SK-N-SH (cell line): ENCODE measurements around the gene SPECC1L. TPM values are rescaled to one million over a fixed set of nuclear protein-coding genes. Genes with fewer than 3 reads are reported as not detected.

Experiments
- CTCF ChIA-PET: fragments of 300-600, 350-600 bp; formaldehyde crosslinking; extraction: SDS; loops from one replicate; lab custom pipeline; 2021; lab: Yijun Ruan, JAX
- POLR2A ChIA-PET: fragments of 350-600 bp; sonication (Branson Sonifier 250); formaldehyde crosslinking; extraction: SDS; loops from one replicate; lab custom pipeline; 2020; ENCODE audit warnings: antibody characterized with exemption, inconsistent platforms; lab: Yijun Ruan, JAX
- DNase-seq: peaks from one replicate; pipeline ENCODE4 v3.0.0; 2012
- H2AFZ ChIP-seq: fragments of 200-600 bp; sonication (generic); 2 replicates; pipeline ENCODE4 v1.8.1; 2016; ENCODE audit warnings: antibody characterized with exemption, mild to moderate bottlenecking, low read depth
- H3F3A ChIP-seq: fragments of 200-600 bp; sonication (generic); replicated peaks from 2 replicates; pipeline ENCODE3; 2016; ENCODE audit warnings: antibody characterized with exemption, mild to moderate bottlenecking; ENCODE audit not compliant: insufficient read depth
- H3K27ac ChIP-seq, 2 experiments: fragments of 200-500 bp in 1 of 2; fragments of 200-600 bp in 1 of 2; sonication (Bioruptor generic) in 1 of 2; sonication (generic), shearing (Covaris generic) in 1 of 2; 2 replicates each; pipeline versions ENCODE4 v1.5.1 to v1.6.1; 2014 to 2016; ENCODE audit warnings: low read depth in 2 of 2, inconsistent platforms in 1 of 2, low read length in 1 of 2, mild to moderate bottlenecking in 1 of 2, mixed read lengths in 1 of 2
- H3K27me3 ChIP-seq: fragments of 200-600 bp; sonication (generic), shearing (Covaris generic); 2 replicates; pipeline ENCODE4 v1.6.1; 2016; ENCODE audit warnings: mixed run types; ENCODE audit not compliant: insufficient read depth
- H3K36me3 ChIP-seq, 2 experiments: fragments of 200-500 bp in 1 of 2; fragments of 200-600 bp in 1 of 2; sonication (Bioruptor generic) in 1 of 2; sonication (generic) in 1 of 2; replicated peaks in 1 of 2; 2 replicates each; pipeline versions ENCODE3 to v1.5.1; 2014 to 2016; ENCODE audit warnings: low read length in 1 of 2, mild to moderate bottlenecking in 1 of 2; ENCODE audit not compliant: insufficient read depth in 2 of 2, control insufficient read depth in 1 of 2
- H3K4me1 ChIP-seq, 2 experiments: fragments of 200-500 bp in 1 of 2; fragments of 200-600 bp in 1 of 2; sonication (Bioruptor generic) in 1 of 2; sonication (generic), shearing (Covaris generic) in 1 of 2; 2 replicates each; pipeline versions ENCODE4 v1.5.1 to v1.6.1; 2014 to 2016; ENCODE audit warnings: low read depth in 1 of 2, low read length in 1 of 2, mixed run types in 1 of 2; ENCODE audit not compliant: insufficient read depth in 2 of 2, control insufficient read depth in 1 of 2
- H3K4me2 ChIP-seq: fragments of 200-600 bp; sonication (generic), shearing (Covaris generic); 2 replicates; pipeline ENCODE4 v1.6.1; 2017; ENCODE audit warnings: mixed run types
- H3K4me3 ChIP-seq, 2 experiments: fragments of 200-500 bp in 1 of 2; fragments of 200-600 bp in 1 of 2; sonication (Bioruptor generic) in 1 of 2; sonication (generic), shearing (Covaris generic) in 1 of 2; 2 replicates each; pipeline versions ENCODE4 v1.5.1 to v1.8.1; 2014 to 2016; ENCODE audit warnings: low read depth in 2 of 2, inconsistent platforms in 1 of 2, low read length in 1 of 2, mild to moderate bottlenecking in 1 of 2, mixed read lengths in 1 of 2, moderate library complexity in 1 of 2
- H3K79me2 ChIP-seq: fragments of 200-600 bp; sonication (generic); 2 replicates; pipeline ENCODE4 v1.8.1; 2017; ENCODE audit warnings: mild to moderate bottlenecking; ENCODE audit not compliant: insufficient read depth
- H3K9ac ChIP-seq: fragments of 200-600 bp; sonication (generic); 2 replicates; pipeline ENCODE4 v1.6.1; 2017; ENCODE audit warnings: mixed run types
- H3K9me2 ChIP-seq: fragments of 200-600 bp; sonication (generic); 2 replicates; pipeline ENCODE4 v1.6.1; 2017; ENCODE audit warnings: mixed run types
- H3K9me3 ChIP-seq: fragments of 200-600 bp; sonication (generic); 2 replicates; pipeline ENCODE4 v1.6.1; 2017; ENCODE audit warnings: mixed run types, mild to moderate bottlenecking, moderate library complexity
- H4K20me1 ChIP-seq: fragments of 200-600 bp; sonication (generic); 2 replicates; pipeline ENCODE4 v1.6.1; 2017; ENCODE audit warnings: mild to moderate bottlenecking, mixed run types; ENCODE audit not compliant: insufficient read depth
- CHD2 ChIP-seq: fragments of 150-350 bp; IDR thresholded peaks from 2 replicates; pipeline ENCODE4 v1.6.1; 2018; ENCODE audit warnings: low read length; ENCODE audit not compliant: partially characterized antibody
- CTCF ChIP-seq: fragments of 200-600 bp; sonication (generic); IDR thresholded peaks from 2 replicates; pipeline ENCODE4 v1.6.1; 2017; ENCODE audit warnings: antibody characterized with exemption, mild to moderate bottlenecking, moderate library complexity
- ELF1 ChIP-seq: IDR thresholded peaks from 2 replicates; pipeline ENCODE4 v1.4.0; 2012
- GABPA ChIP-seq: IDR thresholded peaks from 2 replicates; pipeline ENCODE4 v1.4.0; 2012; ENCODE audit warnings: low read depth, mild to moderate bottlenecking
- MXI1 ChIP-seq: IDR thresholded peaks from 2 replicates; pipeline ENCODE4 v1.6.1; 2012; ENCODE audit warnings: mild to moderate bottlenecking, low read depth, low read length, improper control_type of control experiment
- NFIC ChIP-seq: IDR thresholded peaks from 2 replicates; pipeline ENCODE4 v1.4.0; 2012; ENCODE audit warnings: borderline replicate concordance
- PBX3 ChIP-seq: IDR thresholded peaks from 2 replicates; pipeline ENCODE4; 2012
- REST ChIP-seq: IDR thresholded peaks from 2 replicates; pipeline ENCODE4 v1.6.1; 2012; ENCODE audit warnings: mild to moderate bottlenecking, low read depth, low read length, moderate library complexity
- RXRA ChIP-seq: IDR thresholded peaks from 2 replicates; pipeline ENCODE4 v1.4.0; 2012; ENCODE audit warnings: low read depth, mild to moderate bottlenecking, borderline replicate concordance
- SIN3A ChIP-seq: IDR thresholded peaks from 2 replicates; pipeline ENCODE4 v1.6.1; 2012; ENCODE audit warnings: low read depth, mild to moderate bottlenecking, low read length, moderate library complexity, borderline replicate concordance
- TCF12 ChIP-seq: IDR thresholded peaks from 2 replicates; pipeline ENCODE4 v1.4.0; 2012
- USF2 ChIP-seq: fragments of 150-350 bp; IDR thresholded peaks from 2 replicates; pipeline ENCODE4 v1.6.1; 2017; ENCODE audit warnings: antibody characterized with exemption, low read length, low read depth, borderline replicate concordance
- YY1 ChIP-seq: IDR thresholded peaks from 2 replicates; pipeline ENCODE4 v1.4.0; 2012; ENCODE audit warnings: low read depth, mild to moderate bottlenecking
- WGBS: methylation state at CpG from one replicate; pipeline ENCODE4 v1.1.6; 2017; ENCODE audit warnings: low lambda C conversion rate; 5-methylcytosine and 5-hydroxymethylcytosine counted together
- polyA plus RNA-seq, 3 experiments: library from polyadenylated mRNA; depleted of rRNA; stranded (reverse); fragments of >200 nt; gene quantifications; 2 replicates each; pipeline ENCODE4 v1.2.3, GENCODE V29; 2012

The SPECC1L gene
- polyA plus RNA-seq, 1 of the 3 experiments (the other 2 are of a cell fraction) = 22.9 TPM

- POLR2A ChIA-PET = no interaction called here
- no peak overlapping the region for H3K4me3 ChIP-seq
- H3K4me1 ChIP-seq = peaks cover 10 to 19% of the 10 kb centered on the region in 2 experiments
- H3K9ac ChIP-seq = no peak overlapping the region
- DNase-seq = no peak
- H4K20me1 ChIP-seq = no peaks in the 10 kb centered on the region
- H3K36me3 ChIP-seq = peaks cover 20 to 57% of the 10 kb centered on the region in 2 experiments
- no peak for TF ChIP-seq RXRA
- no peak for TF ChIP-seq PBX3
- no peak for TF ChIP-seq YY1
- TF ChIP-seq REST = no peak
- TF ChIP-seq CHD2 = no peak
- no peak for TF ChIP-seq USF2
- no peak for TF ChIP-seq TCF12
- TF ChIP-seq GABPA = no peak
- no peak for TF ChIP-seq ELF1
- no peak for TF ChIP-seq MXI1
- no peak for TF ChIP-seq CTCF
- no peak for TF ChIP-seq SIN3A
- no peak for TF ChIP-seq NFIC
- peaks cover 6% of the 10 kb centered on the region; the same call in 1 of the 2 replicates for H3K79me2 ChIP-seq
- WGBS = 97% methylated on average over 3 of the region's 3 CpGs
- H3F3A ChIP-seq = peaks cover 40% of the 10 kb centered on the region
- H3K27ac ChIP-seq = no peak overlapping the region
- H3K27me3 ChIP-seq = no peaks in the 10 kb centered on the region
- no peak overlapping the region for H3K4me2 ChIP-seq
- no peaks in the 10 kb centered on the region for H3K9me2 ChIP-seq
- CTCF ChIA-PET = interaction anchor here (1.2 kb wide), 1 partner anchor 48 kb away, joined by 4 read pairs; no protein-coding TSS in a partner anchor
- peaks cover 5% of the 10 kb centered on the region; the same call in 1 of the 2 replicates for H3K9me3 ChIP-seq
- no peak overlapping the region for H2AFZ ChIP-seq
Measured at GRCh38 chr22:24376586-24376985, 106.0 kb downstream of the SPECC1L start.
